ENCODE results near the gene AFF3.

Gene AFF3

DNA sequence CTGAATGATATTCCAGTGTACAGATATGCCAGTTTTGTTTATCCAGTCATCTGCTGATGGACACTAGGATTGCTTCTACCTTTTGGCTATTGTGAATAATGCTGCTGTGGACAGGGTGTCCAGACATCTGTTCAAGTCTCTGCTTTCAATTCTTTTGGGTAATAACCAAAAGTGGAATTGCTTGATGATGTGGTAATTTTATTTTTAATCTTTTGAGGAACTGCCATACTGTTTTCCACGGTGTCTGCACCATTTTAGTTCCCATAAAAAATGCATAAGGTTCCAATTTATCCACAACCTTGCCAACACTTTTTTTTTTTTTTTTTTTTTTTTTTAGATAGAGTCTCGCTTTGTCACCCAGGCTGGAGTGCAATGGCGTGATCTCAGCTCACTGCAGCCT lies 510.7 kb downstream of the AFF3 start:
- no peak for DNase-seq (ENCODE audit: low spot score)

DNA sequence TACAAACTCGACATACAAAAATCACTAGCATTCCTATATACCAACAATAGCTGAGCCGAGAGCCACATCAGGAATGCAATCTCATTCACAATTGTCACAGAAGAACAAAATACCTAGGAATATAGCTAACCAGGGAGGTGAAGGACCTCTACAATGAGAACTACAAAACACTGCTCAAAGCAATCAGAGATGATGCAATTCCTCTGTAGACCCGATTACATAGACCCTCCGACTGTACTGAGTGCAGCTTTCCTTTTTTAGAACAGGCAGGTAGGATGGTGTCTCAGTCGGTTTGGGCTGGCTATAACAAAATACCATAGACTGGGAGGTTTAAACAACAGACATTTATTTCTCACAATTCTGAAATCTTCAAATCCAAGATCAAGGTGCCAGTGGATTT lies 513.1 kb downstream of the AFF3 start:
- DNase-seq (ENCODE audit: low spot score): no peak

DNA sequence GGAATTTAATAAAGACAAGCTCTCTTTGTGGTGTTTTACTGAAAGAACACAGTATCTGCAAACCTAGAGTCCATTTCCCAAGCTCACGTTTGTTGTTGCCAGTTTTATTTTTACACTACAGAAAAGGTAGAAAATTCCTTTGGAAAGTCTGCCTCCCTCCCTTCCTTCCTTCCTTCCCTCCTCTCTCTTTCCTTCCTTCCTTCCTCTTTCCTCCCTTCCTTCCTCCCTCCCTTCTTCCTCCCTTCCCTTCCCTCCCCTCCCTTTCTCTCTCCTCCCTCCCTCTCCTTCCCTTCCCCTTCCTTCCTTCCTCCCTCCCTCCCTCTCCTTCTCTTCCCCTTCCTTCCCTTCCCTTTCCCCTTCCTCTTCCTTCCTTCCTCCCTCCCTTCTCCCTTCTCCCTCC lies 516.2 kb downstream of the AFF3 start:
- DNase-seq (ENCODE audit: low spot score): no peak

DNA sequence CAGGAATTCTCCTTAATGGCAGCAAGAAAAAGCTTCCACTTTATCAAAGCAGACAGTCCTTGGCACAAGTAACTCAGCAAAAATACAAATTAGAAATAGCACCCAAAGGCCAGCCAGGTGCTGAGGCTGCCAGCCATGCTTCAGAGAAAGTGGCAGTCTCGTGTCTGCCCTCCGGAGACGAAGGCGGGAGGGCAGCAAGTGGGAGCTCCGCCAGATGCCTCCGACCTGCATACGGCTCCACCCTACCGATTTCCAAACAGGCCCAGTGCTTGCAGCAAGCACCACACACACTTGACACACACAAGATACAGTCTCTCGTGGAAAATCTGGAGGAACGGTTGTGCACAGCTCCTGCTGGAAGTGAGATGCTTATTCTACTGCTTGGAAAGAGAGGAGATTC lies 517.7 kb downstream of the AFF3 start:
- no peak for DNase-seq (ENCODE audit: low spot score)

DNA sequence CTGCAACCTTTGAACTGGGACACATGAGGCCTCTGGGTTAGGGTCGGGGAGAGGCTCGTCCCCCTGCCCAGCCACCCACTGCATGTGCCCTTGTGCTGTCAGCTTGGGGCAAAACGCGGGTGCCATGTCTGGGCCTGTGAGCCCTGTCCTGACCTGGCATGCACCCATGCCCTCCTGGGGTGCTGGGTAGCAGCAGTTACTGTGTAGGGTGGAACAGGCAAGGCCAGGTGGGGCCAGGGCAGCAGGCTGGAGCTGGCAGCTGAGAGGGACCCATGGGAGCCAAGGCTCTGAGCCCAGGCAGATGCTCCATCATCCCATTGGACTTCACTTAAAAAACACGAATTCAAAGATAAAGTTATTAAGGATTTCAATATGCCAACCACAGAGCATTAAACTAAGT lies 518.8 kb downstream of the AFF3 start:
- DNase-seq (ENCODE audit: low spot score): no peak

DNA sequence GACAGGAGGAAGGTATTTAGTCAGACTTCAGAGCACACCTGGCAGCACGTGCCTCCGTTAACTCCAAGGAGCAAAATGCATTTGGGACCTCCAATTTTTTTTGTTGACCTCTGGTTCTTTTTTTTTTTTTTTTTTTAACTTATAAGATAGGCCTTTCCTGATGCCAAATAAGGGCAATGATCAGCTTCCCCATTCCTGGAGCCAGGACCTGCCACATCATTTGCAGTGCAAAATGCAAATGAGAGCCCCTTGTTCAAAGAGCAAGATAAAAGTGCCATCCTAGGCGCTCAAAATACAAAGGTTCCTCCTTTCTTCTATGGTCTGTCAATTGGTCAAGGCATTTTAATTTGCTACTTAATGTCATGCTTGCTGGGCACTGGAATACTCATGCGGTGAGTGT lies 519.4 kb downstream of the AFF3 start:
- DNase-seq (ENCODE audit: low spot score): no peak

DNA sequence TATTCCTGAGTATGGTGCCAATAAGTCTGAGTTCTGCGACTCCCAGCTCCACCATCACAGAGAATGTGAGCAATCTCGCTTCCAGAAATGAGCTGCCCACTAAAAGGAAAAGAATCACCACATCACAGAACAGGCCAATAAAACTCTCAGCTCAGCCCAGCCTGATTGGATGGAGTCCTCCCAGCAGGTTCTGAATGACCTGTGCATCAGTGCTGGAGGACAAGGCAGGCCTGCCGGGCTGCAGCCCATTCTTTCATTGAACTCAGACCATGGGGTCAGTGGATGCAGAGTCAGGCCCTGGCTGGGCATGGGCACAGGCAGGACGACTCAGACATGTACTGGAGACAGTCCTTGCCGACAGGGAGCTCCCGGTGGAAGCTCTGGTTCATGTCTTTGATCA lies 519.9 kb downstream of the AFF3 start:
- no peak for DNase-seq (ENCODE audit: low spot score)

DNA sequence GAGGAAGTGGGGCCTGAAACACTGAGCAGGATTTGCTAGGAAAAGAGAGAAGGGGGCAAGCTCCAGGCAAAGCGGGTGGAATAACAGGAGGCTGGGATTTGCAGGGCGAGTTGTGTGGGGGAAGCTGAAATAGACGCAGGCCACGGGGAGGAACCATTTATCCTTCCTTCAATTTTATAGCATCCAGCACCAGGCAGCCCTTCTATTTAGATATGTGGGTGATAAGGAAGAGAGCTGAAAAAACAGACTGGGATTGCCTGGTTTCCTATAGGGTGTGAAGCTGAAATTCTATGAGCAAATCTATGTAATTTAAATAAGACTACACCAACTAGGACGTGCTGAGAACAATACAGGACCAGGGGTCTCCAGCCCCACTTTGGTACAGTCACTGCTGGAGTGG lies 520.6 kb downstream of the AFF3 start:
- no peak for DNase-seq (ENCODE audit: low spot score)

DNA sequence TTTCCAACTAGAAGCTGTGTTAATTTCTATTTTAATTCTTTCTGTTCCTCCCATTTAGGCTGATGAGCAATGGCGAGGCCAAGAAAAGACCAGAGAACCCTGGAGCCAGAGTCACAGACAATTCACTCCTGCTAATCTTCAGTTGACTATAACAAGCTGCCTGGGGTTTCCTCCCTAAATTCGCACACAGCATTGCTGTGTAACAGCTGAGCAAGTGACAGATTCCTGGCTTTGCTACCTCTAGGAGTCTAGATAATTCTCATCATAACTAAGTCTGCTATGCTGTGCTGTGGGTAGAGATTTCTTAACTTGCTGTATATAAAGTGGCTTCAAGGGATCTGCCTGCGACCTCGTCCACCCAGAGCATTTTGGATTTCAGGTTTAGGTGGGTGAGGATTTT lies 521.3 kb downstream of the AFF3 start:
- DNase-seq (ENCODE audit: low spot score): no peak

DNA sequence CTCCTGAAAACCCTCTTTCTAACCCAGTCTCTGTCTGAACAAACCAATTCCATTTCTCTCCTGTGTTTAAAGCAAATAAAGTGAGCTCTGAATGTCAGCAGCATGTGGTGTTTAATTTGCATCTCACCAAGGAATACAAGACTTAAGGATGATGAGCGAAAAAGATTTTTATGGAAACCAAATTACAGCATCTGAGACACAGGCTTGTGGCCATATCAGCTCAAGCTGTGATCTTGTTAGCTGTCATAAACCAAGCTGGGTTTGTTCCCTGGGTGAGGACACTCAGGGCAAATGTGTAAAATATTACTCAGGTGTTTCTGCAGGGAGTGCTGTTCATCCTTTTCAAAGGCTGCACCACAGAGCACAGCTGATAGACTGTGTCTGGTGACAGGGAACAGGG lies 523.2 kb downstream of the AFF3 start:
- no peak for DNase-seq (ENCODE audit: low spot score)

DNA sequence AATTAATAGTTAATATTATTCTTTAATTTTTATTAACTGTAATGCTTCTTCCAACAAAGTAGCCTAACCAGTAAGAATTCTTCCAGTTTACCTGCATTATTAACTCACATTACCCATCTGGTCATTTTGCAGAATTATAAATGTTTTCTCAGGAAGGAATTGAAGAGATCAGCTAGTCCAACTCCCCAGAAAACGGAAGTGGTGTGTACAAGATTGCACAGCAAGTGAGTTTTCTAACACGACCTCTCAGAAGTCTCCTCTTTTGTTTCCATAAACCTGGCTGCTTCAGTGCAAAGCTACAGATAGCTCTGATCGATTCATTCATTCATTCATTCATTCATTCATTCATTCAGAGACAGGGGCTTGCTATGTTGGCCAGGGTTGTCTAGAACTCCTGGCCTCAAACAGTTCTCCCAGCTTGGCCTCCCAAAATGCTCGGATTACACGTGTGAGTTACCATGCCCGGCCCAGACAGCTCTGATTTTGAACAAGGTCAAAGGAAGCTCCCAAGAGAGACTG lies 523.8 kb downstream of the AFF3 start:
- DNase-seq (ENCODE audit: low spot score): no peak

DNA sequence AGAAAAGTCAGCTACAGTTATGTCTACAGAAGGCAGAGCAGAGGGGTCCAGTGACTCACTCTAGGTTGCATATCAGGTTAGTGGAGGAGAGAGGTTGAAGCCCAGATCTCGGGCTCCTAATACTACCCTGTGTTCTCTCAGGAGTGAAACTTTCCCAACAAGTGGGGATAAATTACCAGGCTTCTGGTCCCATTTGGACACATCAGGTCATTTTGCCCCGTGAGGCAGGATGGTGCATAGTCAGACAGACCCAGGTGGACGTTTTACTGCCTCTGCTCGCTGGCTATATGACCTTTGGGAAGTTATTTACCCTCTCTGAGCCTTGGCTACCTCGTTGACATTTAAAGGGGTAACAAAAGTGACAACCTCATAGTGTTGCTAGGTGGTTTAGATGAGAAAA lies 524.6 kb downstream of the AFF3 start:
- no peak for DNase-seq (ENCODE audit: low spot score)

DNA sequence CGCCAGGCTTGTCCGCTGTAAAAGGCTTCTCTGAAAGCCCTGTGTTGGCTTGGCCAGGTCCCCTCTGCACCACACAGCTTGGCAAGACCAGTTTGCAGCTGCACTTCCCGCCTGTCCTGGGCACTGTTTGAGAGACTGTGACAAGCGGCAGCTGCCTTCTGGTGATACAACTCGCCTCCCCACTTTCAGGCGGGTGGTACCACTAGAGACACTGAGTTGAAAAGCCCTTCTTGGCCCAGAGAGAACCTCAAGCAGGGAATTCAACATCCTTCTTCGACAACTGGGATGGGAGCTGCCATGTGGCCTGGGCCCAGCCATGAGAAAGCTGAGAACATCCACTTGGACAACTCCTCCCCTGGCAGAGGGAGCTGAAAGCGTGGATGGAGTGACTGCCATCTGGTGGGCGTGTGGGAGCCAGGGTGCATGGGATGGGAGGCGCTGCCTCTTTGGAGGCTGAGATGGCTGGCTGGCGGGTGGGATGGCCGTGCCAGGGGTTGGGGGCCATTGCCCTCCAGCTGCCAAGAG lies 527.1 kb downstream of the AFF3 start:
- DNase-seq (ENCODE audit: low spot score): no peak

DNA sequence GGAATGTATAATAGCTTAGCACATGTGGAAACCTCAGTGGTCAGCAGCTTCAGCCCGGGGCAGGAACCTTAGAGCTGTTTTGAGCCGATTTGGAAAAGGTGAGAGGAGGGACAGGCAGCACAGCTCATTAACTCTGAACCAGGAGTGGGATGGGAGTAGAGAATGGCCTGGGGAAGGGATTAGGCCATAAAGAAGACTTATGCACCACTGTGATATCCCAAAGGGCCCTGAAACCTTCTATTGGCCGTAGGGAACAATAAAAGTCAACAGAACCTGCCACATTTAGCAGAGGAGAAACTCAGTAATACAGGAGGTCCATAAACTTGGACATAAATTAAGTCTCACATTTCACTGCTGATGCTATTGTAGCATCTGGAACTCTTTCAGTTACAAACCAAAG lies 528.4 kb downstream of the AFF3 start:
- no peak for DNase-seq (ENCODE audit: low spot score)

DNA sequence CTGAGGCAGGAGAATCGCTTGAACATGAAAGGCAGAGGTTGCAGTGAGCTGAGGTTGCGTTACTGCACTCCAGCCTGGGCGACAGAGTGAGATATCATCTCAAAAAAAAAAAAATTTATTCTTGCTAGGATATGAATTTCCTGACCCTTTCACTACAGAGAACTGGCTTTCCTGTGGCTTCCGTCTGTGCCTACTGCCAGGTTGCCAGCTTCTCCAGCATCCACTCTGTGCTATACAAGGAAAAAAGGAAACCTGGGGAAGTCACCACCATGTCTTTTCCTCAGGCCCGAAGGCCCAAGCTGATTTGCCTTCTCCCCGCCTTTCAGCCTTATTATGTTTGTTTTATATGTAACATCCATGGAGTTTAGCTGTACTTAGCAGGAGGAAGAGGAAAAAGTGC lies 530.6 kb downstream of the AFF3 start:
- no peak for DNase-seq (ENCODE audit: low spot score)

DNA sequence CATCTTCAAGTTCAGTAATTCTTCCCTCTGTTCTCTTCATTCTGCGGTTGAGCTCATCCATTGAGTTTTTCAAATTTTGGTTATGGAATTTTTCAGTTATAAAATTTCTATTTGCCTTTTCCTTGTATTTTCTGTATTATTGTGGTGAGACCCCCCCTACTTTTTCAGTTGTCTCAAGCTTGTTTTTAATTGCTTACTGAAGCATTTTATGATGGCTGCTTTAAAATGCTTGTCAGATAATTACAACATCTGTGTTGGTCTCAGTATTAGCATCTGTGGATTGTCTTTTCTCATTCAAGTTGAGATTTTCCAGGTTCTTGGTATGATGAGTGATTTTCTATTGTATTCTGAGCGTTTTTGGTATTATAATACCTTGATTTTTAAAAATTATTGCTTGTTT lies 531.4 kb downstream of the AFF3 start:
- DNase-seq (ENCODE audit: low spot score): no peak

DNA sequence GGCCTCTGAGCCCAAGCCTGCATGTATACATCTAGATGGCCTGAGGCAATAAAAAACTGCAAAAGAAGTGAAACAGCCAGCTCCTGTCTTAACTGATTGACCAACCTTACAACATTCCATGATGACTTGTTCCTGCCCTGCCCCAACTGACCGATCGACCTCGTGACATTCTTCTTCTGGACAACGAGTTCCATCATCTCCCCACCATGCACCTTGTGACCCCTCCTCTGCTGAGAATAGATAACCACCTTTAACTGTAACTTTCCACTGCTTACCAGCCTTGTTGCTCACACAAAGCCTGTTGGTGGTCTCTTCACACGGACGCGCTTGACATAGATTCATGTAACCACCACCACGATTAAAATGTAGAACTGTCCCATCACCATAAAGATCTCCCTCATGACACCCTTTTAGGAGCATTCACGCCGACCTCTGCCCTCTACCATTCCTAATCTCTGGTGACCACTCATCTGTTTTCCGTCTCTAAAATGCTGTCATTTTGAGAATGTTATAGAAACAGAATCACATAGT lies 532.5 kb downstream of the AFF3 start:
- DNase-seq (ENCODE audit: low spot score): no peak

DNA sequence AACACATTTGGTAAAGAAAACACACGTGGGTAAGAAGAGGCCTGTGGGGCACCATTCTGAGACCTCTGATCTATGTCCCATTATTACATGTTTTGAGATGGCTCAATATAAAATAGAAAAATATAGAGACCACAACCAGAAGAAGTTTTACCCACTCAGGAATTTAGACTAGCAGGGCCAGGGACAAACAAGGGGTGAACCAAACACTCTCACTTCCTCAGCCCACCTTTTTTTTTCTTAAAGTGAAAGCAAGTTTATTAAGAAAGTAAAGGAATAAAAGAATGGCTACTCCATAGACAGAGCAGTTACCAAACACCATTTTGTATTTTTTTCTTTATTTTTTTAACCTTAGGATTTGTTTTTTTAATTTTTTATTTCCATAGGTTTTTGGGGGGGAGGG lies 533.5 kb downstream of the AFF3 start:
- DNase-seq (ENCODE audit: low spot score): no peak

DNA sequence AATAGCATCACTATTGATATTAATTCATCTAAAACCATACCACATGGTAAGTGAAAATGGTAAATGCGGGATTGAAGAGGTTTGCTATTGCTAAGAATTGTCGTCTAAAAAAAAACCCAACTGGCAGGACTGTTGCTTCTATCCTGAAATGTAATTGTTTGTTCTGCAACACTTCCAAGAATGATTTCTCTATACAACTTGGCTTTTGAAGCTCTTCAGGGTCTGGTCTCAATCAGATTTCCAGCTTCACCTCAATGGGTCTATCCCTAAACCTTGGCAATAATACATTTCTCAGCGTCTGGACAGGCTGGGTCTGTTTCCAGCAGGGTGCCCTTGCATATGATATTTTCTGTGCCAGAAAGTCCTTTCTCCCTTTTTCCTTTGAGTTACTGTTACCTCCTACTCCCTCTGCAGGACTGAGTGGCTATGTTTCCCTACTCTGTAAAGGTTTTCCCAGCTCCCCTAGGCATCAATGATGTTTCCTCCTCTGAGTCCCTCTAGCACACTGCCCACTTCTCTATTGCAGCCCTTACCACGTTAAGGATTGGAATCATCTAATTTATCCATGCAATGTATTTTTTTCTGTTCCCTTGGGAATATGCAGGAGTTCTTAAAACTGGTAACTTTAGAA lies 534.4 kb downstream of the AFF3 start:
- no peak for DNase-seq (ENCODE audit: low spot score)

DNA sequence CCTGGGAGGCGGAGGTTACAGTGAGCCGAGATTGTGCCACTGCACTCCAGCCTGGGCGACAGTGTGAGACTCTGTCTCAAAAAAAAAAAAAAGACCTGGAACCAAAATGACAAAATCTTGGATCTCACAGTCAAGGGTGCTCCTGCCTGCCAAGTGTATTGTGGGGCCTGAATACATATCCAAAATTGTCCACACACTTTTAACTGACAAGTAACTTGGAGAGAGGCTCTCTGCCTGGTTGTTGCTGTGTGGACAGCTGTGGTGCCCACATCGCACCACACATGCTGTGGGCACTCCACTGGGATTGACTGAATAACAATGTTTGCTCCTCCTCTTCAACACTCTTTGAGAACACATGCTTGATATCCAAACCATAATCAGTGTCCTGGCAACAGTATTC lies 534.9 kb downstream of the AFF3 start:
- no peak for DNase-seq (ENCODE audit: low spot score)

DNA sequence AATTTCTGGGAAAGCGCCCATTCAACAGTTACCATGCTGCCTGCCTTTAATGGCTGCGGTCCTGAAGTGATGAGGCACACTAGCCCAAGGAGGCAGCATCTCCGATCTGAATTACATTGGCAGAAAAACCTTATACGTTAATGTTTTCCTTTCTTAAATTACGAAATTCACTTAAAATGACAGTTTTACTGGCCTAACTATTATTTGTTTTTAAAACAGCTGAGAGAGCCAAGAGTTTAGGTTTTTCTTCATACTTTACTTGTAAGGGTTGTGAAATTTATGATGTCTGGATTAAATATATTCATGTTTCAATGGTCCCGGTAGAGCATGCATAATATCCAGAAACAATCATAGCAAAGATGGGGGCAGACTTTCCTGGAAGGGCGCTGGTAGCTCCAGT lies 537.4 kb downstream of the AFF3 start:
- DNase-seq (ENCODE audit: low spot score): no peak

DNA sequence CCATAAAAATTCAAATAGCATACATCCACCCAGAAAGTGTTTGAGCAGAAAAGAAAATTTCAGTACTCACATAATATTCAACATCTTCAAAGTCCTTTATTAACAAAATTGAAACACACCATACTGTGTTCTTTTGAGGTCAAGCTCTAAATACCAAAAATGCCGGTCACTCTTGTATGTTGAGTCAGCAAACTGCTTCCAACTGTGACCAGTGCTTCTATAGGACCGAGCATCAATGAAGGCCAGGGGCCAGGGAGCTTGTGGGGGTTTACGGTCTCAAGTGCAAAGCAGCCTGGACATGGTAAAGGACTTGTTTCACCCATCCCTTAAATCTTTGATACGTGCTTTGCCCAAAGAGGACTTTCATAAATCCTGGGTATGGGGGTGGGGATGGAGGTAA lies 539.9 kb downstream of the AFF3 start:
- DNase-seq (ENCODE audit: low spot score): peak; percentile 68

DNA sequence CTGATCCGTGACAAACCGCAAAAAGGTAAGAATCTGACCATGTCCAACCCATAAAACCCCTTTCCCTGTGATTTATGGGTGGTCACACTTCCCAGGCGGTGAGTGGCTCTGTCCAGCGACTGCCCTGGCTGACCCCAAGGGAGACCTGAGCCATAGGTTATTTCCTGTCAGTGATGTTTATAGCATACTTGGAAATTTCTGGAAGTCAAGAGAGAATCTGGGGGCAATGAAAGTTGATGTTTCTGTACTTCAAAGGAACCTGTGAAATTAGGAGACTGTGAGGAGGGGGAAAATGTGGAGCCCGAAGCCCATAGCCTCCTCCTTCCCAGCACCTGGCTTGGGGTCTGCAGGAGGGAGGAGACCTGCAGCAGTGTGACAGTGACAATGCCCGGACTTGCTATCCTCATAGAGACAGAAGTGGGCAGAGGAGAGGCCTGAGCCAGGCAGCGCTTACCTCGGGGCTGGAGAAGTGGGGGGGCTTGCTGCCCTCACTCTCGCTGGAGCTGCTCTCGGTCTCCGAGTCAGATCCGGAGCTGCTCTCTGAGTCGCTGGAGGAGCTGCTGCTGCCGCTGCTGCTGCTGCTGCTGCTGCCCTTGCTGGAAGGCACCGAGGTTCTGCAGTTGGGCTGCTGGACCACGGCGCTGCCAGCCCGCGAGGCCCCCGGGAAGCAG lies 541.3 kb downstream of the AFF3 start:
- DNase-seq (ENCODE audit: low spot score): peak; percentile 45

DNA sequence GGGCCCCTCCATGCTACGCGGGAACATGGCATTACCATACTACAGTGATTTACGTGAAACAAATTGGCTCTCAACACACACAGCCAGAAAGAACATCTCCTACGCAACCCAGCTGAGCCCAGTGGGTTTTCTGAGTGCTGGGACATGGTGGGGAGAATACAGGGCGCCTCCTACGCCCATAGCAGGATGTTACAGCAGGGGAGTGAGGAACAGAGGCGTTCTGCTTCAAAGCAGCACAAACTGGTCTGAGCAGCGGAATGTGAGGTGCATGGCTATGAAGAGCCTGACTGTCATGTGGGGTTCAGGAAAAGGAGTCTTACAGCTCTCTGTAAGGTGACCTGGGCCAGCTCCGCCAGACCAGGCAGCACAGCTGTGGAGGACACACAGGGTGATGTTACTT lies 543.9 kb downstream of the AFF3 start:
- DNase-seq (ENCODE audit: low spot score): no peak

Measured in AG20443 (cell line).